Neural cell (in vitro differentiated cells): ENCODE results near the gene DTL.

ENCODE experiments used
- CTCF ChIP-seq: fragments of 450-650 bp; IDR thresholded peaks from 2 replicates; pipeline ENCODE4 v1.5.1; 2014; ENCODE audit warnings: antibody characterized with exemption, mild to moderate bottlenecking, moderate library complexity; ENCODE audit not compliant: poor library complexity, severe bottlenecking
- EZH2 ChIP-seq: fragments of 200-600, 300-800 bp; shearing (Covaris generic), sonication (generic); IDR thresholded peaks from 2 replicates; pipeline ENCODE4 v1.6.1; 2014; ENCODE audit warnings: antibody characterized with exemption, low read length, borderline replicate concordance, mild to moderate bottlenecking; ENCODE audit not compliant: insufficient read depth, poor library complexity, severe bottlenecking
- MXI1 ChIP-seq: fragments of 450-650 bp; conservative IDR thresholded peaks from 2 replicates; pipeline ENCODE4 v1.6.1; 2014; ENCODE audit warnings: antibody characterized with exemption, mild to moderate bottlenecking; ENCODE audit not compliant: poor library complexity, severe bottlenecking
- POLR2AphosphoS5 ChIP-seq: IDR thresholded peaks from 2 replicates; pipeline ENCODE4 v1.6.1; 2012
- RAD21 ChIP-seq: fragments of 450-650 bp; conservative IDR thresholded peaks from 2 replicates; pipeline ENCODE4 v1.6.1; 2014; ENCODE audit warnings: antibody characterized with exemption, mild to moderate bottlenecking, moderate library complexity
- REST ChIP-seq: IDR thresholded peaks from 2 replicates; pipeline ENCODE4 v1.6.1; 2012; ENCODE audit warnings: borderline replicate concordance
- TAF1 ChIP-seq: IDR thresholded peaks from 2 replicates; pipeline ENCODE4 v1.6.1; 2012; ENCODE audit warnings: low read depth

GRCh38 chr1:212037900-212038299 is 2.4 kb downstream of the DTL start:
- TF ChIP-seq REST, result no peak
- no peak for TF ChIP-seq CTCF
- TF ChIP-seq EZH2, result no peak
- no peak for TF ChIP-seq RAD21
- TF ChIP-seq TAF1, result no peak
- no peak for TF ChIP-seq MXI1
- no peak for TF ChIP-seq POLR2AphosphoS5
